GM23248 (cell line): ENCODE data around the gene CD101. TPM values are rescaled to one million over a fixed set of nuclear protein-coding genes. Genes with fewer than 3 reads are reported as not detected.

ENCODE experiments used
- DNase-seq: peaks from one replicate; pipeline ENCODE4 v3.0.0-alpha.2; 2015
- H2AFZ ChIP-seq: fragments of 200-600 bp; sonication (generic); 2 replicates; pipeline ENCODE4 v1.6.1; 2016; ENCODE audit warnings: antibody characterized with exemption
- H3F3A ChIP-seq: fragments of 200-600 bp; sonication (generic); 2 replicates; pipeline ENCODE4 v1.6.1; 2016; ENCODE audit warnings: mild to moderate bottlenecking, antibody characterized with exemption, mixed run types; ENCODE audit not compliant: insufficient read depth
- H3K27ac ChIP-seq: fragments of 200-600 bp; sonication (generic); 2 replicates; pipeline ENCODE4 v1.5.1; 2016; ENCODE audit warnings: mild to moderate bottlenecking
- H3K27me3 ChIP-seq: fragments of 200-600 bp; sonication (generic); replicated peaks from 2 replicates; pipeline ENCODE4 v1.6.1; 2016; ENCODE audit warnings: mild to moderate bottlenecking; ENCODE audit not compliant: insufficient read depth
- H3K36me3 ChIP-seq: fragments of 200-600 bp; sonication (generic); 2 replicates; pipeline ENCODE4 v1.6.1; 2016; ENCODE audit warnings: low read depth, mild to moderate bottlenecking
- H3K4me1 ChIP-seq: fragments of 200-600 bp; sonication (generic); 2 replicates; pipeline ENCODE4 v1.6.1; 2016; ENCODE audit warnings: mild to moderate bottlenecking; ENCODE audit not compliant: insufficient read depth
- H3K4me2 ChIP-seq: fragments of 200-600 bp; sonication (generic); one replicate; pipeline ENCODE4 v1.6.1; 2016; ENCODE audit warnings: mild to moderate bottlenecking; ENCODE audit not compliant: unreplicated experiment
- H3K4me3 ChIP-seq: fragments of 200-600 bp; sonication (generic); 2 replicates; pipeline ENCODE4 v1.5.1; 2016; ENCODE audit warnings: mild to moderate bottlenecking
- H3K79me2 ChIP-seq: fragments of 200-600 bp; sonication (generic); 2 replicates; pipeline ENCODE4 v1.6.1; 2016; ENCODE audit warnings: mild to moderate bottlenecking; ENCODE audit not compliant: insufficient read depth
- H3K9ac ChIP-seq: fragments of 200-600 bp; sonication (generic); 2 replicates; pipeline ENCODE4 v1.6.1; 2016; ENCODE audit warnings: mild to moderate bottlenecking
- H3K9me2 ChIP-seq: fragments of 200-600 bp; sonication (generic); 2 replicates; pipeline ENCODE4 v1.6.1; 2016; ENCODE audit warnings: mixed run types, mild to moderate bottlenecking, moderate library complexity; ENCODE audit not compliant: insufficient read depth
- H3K9me3 ChIP-seq: fragments of 200-600 bp; sonication (generic); one replicate; pipeline ENCODE4 v1.6.1; 2017; ENCODE audit warnings: low read depth
- H4K20me1 ChIP-seq: fragments of 200-600 bp; sonication (generic); 2 replicates; pipeline ENCODE4 v1.6.0; 2016; ENCODE audit not compliant: insufficient read depth
- EZH2 ChIP-seq: fragments of 200-600 bp; sonication (generic); IDR thresholded peaks from 2 replicates; pipeline ENCODE4 v1.6.1; 2018; ENCODE audit warnings: antibody characterized with exemption, mild to moderate bottlenecking; ENCODE audit not compliant: insufficient read depth, poor library complexity, severe bottlenecking
- EZH2phosphoT487 ChIP-seq: fragments of 200-600 bp; sonication (generic); IDR thresholded peaks from 2 replicates; pipeline ENCODE4 v1.6.1; 2018; ENCODE audit warnings: antibody characterized with exemption, moderate library complexity, mild to moderate bottlenecking, low read depth; ENCODE audit not compliant: insufficient read depth
- WGBS, 2 experiments: methylation state at CpG; one replicate each; pipeline ENCODE4 v1.1.6; 2015 to 2017; ENCODE audit warnings: low lambda C conversion rate in 2 of 2, low coverage in 1 of 2; ENCODE audit errors: missing lambda C conversion rate in 2 of 2; 5-methylcytosine and 5-hydroxymethylcytosine counted together
- in situ Hi-C: fragments of 300-500 bp; cut with MboI; formaldehyde crosslinking; loops from 2 replicates; pipeline ENCODE4 v1.15.0; 2020
- polyA plus RNA-seq: library from polyadenylated mRNA; unstranded; fragments of >200 nt; fragmentation: Nextera tagmentation; extraction: Ambion mirVana; gene quantifications from 2 replicates; pipeline ENCODE4 v1.2.1, GENCODE V29; 2016
- total RNA-seq: library from RNA; depleted of rRNA; stranded (reverse); fragments of >200 nt; shearing (Covaris generic); gene quantifications from 2 replicates; pipeline ENCODE4 v1.2.3, GENCODE V29; 2014

Gene CD101
- total and polyA plus RNA-seq, 2 experiments from 2014 or later, result not detected

DNA sequence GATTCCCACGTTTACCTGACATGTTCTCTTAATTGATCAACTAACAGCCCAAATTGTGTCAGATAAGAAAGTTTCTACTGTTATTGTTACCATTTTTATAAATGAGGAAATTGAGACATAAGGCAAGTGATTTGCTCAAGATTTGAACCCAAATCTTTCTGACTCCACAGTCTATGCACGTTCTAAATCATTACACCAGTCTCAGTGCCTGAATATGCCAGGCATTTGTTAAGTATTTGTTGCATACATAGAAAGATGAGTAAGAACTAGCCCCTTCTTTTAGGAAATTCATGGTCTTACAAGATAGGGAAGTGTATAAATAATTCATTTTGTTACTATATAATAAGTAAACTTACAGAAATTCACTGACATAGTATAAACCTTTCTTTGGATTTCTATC is 7.1 kb upstream of the CD101 start:
- no peak for DNase-seq
- in situ Hi-C loops, result no loop called here
- Histone ChIP-seq H3K9ac (no peak overlapping the region), H3K79me2 (no peaks in the 10 kb centered on the region), H3K27ac (no peak overlapping the region), H3K4me2 (no peak overlapping the region), H4K20me1 (no peaks in the 10 kb centered on the region), H3K9me2 (peaks cover under 1% of the 10 kb centered on the region; the same call in 1 of the 2 replicates), H3K4me1 (peaks cover 36% of the 10 kb centered on the region), H3K4me3 (no peak overlapping the region), H3K36me3 (no peaks in the 10 kb centered on the region), H3K9me3 (no peaks in the 10 kb centered on the region), H3K27me3 (no peaks in the 10 kb centered on the region), H2AFZ (no peak overlapping the region), H3F3A (peaks cover 24% of the 10 kb centered on the region)
- 68 to 70% methylated on average over 2 of the region's 2 CpGs for WGBS, 2 experiments
- no peak for TF ChIP-seq EZH2phosphoT487
- TF ChIP-seq EZH2, result no peak

- Histone ChIP-seq H3K9ac (no peak overlapping the region), H4K20me1 (no peaks in the 10 kb centered on the region), H3K4me1 (peaks cover 15% of the 10 kb centered on the region), H3K27ac (no peak overlapping the region), H2AFZ (no peak overlapping the region), H3F3A (peaks cover 3% of the 10 kb centered on the region; the same call in 1 of the 2 replicates), H3K4me3 (no peak overlapping the region), H3K9me3 (no peaks in the 10 kb centered on the region), H3K9me2 (peaks cover 5% of the 10 kb centered on the region; the same call in 1 of the 2 replicates), H3K4me2 (peak overlapping the region; percentile 38), H3K27me3 (no peaks in the 10 kb centered on the region), H3K36me3 (no peaks in the 10 kb centered on the region), H3K79me2 (no peaks in the 10 kb centered on the region)
- in situ Hi-C loops, result no loop called here
- TF ChIP-seq EZH2phosphoT487 (no peak), EZH2 (no peak)
- DNase-seq, result peak; percentile 37
- WGBS, 2 experiments, result 94 to 100% methylated on average over 1 of the region's 1 CpG
Observed at GRCh38 chr1:116997066-116997465, 4.5 kb upstream of the CD101 start.

DNA sequence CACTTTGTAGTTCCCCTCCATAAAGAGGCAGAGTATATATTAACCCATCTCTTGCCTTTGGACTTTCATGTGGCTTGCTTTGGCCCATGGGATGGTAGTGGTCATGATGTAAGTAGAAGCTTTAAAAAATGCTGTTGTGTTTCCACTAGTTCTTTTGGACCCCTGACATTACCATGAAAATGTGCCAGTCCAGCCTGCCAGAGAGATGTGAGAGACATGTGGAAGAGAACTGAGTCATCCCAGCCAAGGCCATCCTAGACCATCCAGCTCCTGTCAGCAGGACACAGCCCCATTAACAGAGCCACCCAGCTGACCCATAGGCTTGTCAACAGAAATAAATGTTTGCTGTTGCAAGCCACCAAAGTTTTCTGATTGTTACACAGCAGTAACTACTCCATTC is 3.9 kb upstream of the CD101 start:
- H3K4me1 ChIP-seq, result peaks cover 15% of the 10 kb centered on the region
- H4K20me1 ChIP-seq, result no peaks in the 10 kb centered on the region
- H3K9me2 ChIP-seq, result peaks cover 5% of the 10 kb centered on the region; the same call in 1 of the 2 replicates
- H3K27me3 ChIP-seq, result no peaks in the 10 kb centered on the region
- no peak overlapping the region for H2AFZ ChIP-seq
- no peaks in the 10 kb centered on the region for H3K36me3 ChIP-seq
- TF ChIP-seq EZH2 (no peak), EZH2phosphoT487 (no peak)
- DNase-seq, result peak; percentile 29
- in situ Hi-C loops, result no loop called here
- no peak overlapping the region for H3K9ac ChIP-seq
- H3K4me3 ChIP-seq, result no peak overlapping the region
- no peak overlapping the region for H3K27ac ChIP-seq
- H3K9me3 ChIP-seq, result no peaks in the 10 kb centered on the region
- H3K4me2 ChIP-seq, result peak overlapping the region; percentile 38
- H3K79me2 ChIP-seq, result no peaks in the 10 kb centered on the region
- no peaks in the 10 kb centered on the region for H3F3A ChIP-seq

- Histone ChIP-seq H3K4me3 (no peak overlapping the region), H3K4me2 (no peak overlapping the region), H3K9me3 (no peaks in the 10 kb centered on the region), H3K4me1 (peaks cover 15% of the 10 kb centered on the region), H4K20me1 (no peaks in the 10 kb centered on the region), H3K9ac (no peak overlapping the region), H3K79me2 (no peaks in the 10 kb centered on the region), H3K9me2 (peaks cover 5% of the 10 kb centered on the region; the same call in 1 of the 2 replicates), H3F3A (no peaks in the 10 kb centered on the region), H2AFZ (no peak overlapping the region), H3K36me3 (no peaks in the 10 kb centered on the region), H3K27me3 (no peaks in the 10 kb centered on the region), H3K27ac (no peak overlapping the region)
- no peak for TF ChIP-seq EZH2
- no peak for TF ChIP-seq EZH2phosphoT487
- no peak for DNase-seq
- in situ Hi-C loops, result no loop called here
- 77 to 82% methylated on average over 3 of the region's 3 CpGs for WGBS, 2 experiments
Observed at GRCh38 chr1:116999596-116999995, 2.0 kb upstream of the CD101 start.

DNA sequence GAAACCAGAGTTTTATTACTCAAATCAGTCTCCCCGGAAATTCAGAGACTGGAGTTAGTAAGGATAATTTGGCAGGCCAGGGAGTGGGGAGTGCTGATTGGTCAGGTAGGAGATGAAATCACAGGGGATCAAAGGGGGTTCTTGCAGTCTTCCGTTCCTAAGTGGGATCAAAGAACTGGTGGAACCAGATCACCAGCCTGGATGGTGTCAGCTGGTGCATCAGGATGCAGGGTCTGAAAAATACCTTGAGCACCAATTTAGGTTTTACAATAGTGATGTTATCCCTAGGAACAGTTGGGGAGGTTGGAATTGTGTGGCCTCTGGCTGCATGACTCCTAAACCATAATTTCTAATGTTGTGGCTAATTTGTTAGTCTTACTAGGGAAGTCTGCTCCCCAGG is 1.4 kb upstream of the CD101 start:
- Histone ChIP-seq H2AFZ (no peak overlapping the region), H3K27ac (no peak overlapping the region), H3K4me2 (no peak overlapping the region), H3K9me3 (no peaks in the 10 kb centered on the region), H3K27me3 (no peaks in the 10 kb centered on the region), H3K79me2 (no peaks in the 10 kb centered on the region), H3K9me2 (peaks cover 5% of the 10 kb centered on the region; the same call in 1 of the 2 replicates), H4K20me1 (no peaks in the 10 kb centered on the region), H3K4me1 (peaks cover 15% of the 10 kb centered on the region), H3K4me3 (no peak overlapping the region), H3K36me3 (no peaks in the 10 kb centered on the region), H3F3A (no peaks in the 10 kb centered on the region), H3K9ac (no peak overlapping the region)
- DNase-seq, result no peak
- TF ChIP-seq EZH2phosphoT487 (no peak), EZH2 (no peak)
- in situ Hi-C loops, result no loop called here
- 98 to 100% methylated on average over 2 of the region's 2 CpGs for WGBS, 2 experiments
